Coronary artery (tissue), 2 donors: Measurements from ENCODE around the gene RIC8B.

Experiments used
- DNase-seq: peaks from one replicate; pipeline ENCODE4 v3.0.0-alpha.2; 2017; ENCODE audit warnings: low spot score
- H3K27ac ChIP-seq, 2 donors: fragments of 200-600 bp; sonication (generic); one replicate each; pipeline ENCODE4 v1.5.1; 2016 to 2019
- H3K4me3 ChIP-seq: fragments of 200-600 bp; sonication (generic); 2 replicates; pipeline ENCODE4 v1.5.1; 2016; ENCODE audit warnings: mild to moderate bottlenecking, moderate library complexity
- TF ChIP-seq, protein P1 (sequence below): fragments of 200-600 bp; sonication (generic); IDR thresholded peaks from one replicate; pipeline ENCODE4 v1.5.1; 2019; ENCODE audit warnings: antibody characterized with exemption

The RIC8B gene

DNA sequence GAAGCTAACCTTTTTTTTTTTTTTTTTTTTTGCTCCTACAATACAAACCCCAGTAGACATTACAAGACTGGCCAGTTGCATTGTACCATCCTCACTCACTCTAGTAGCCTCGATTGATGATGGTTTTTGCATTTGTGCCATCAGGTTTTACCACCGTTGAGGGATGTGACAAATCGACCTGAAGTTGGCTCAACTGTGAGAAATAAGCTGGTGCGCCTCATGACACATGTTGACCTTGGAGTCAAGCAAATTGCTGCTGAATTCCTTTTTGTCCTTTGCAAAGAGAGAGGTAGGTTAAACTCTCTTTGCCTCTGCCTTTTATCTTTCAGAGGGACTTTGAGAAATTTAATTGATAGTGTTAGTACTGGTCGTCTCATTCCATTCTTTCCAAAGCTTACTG is 76.8 kb downstream of the RIC8B start:
- H3K4me3 ChIP-seq, result no peak overlapping the region
- H3K27ac ChIP-seq, result no peak overlapping the region
- TF ChIP-seq, protein P1, sequence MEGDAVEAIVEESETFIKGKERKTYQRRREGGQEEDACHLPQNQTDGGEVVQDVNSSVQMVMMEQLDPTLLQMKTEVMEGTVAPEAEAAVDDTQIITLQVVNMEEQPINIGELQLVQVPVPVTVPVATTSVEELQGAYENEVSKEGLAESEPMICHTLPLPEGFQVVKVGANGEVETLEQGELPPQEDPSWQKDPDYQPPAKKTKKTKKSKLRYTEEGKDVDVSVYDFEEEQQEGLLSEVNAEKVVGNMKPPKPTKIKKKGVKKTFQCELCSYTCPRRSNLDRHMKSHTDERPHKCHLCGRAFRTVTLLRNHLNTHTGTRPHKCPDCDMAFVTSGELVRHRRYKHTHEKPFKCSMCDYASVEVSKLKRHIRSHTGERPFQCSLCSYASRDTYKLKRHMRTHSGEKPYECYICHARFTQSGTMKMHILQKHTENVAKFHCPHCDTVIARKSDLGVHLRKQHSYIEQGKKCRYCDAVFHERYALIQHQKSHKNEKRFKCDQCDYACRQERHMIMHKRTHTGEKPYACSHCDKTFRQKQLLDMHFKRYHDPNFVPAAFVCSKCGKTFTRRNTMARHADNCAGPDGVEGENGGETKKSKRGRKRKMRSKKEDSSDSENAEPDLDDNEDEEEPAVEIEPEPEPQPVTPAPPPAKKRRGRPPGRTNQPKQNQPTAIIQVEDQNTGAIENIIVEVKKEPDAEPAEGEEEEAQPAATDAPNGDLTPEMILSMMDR, result no peak
- no peak for DNase-seq

DNA sequence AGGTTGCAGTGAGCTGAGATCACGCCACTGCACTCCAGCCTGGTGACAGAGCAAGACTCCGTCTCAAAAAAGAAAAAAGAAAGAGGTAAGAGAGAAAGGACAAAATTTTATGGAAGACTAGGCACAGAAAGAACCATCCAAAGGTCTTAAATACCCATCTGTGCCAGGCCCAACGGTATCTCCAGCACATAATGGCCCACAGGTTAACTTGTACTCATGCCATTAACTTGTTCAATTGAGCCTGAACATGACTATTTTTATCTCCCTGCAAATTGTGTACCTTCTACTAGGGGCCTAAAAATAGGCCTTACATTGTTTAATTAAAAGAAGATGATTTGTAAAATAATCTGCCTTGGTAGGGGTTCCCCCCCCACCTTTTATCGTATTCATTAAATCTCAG is 80.2 kb downstream of the RIC8B start:
- TF ChIP-seq, protein P1, result no peak
- no peak for DNase-seq
- H3K27ac ChIP-seq, result no peak overlapping the region

DNA sequence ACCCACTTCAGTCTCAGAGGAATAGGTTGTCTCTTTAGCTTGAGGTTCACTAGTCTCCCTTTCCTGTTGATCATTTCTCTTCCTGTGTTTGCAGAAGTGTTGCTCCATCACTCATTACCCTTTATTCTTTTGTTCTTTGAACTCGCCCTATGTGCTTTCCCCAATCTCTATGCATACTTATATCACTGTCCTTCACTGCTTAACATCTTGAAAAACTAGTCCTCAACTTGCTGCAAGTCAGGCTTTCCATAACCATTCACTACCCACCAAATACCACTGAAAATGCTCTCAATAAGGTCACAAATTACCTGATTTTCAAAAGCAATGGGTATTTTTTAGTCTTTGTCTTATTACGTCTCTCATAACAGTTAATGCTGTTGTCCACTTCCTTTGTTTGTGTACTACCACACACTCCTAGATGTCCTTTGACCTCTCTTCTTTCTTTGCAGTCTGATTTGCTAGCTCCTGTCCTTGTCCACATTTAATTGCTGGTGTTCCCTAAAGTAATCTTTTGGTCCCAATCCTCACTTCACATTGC is 80.8 kb downstream of the RIC8B start:
- Histone ChIP-seq H3K27ac (no peak overlapping the region), H3K4me3 (no peak overlapping the region)
- no peak for DNase-seq
- TF ChIP-seq, protein P1, result no peak

More for the DNA sequence above, 80.2 kb downstream of the RIC8B start:
- H3K4me3 ChIP-seq, result no peak overlapping the region

DNA sequence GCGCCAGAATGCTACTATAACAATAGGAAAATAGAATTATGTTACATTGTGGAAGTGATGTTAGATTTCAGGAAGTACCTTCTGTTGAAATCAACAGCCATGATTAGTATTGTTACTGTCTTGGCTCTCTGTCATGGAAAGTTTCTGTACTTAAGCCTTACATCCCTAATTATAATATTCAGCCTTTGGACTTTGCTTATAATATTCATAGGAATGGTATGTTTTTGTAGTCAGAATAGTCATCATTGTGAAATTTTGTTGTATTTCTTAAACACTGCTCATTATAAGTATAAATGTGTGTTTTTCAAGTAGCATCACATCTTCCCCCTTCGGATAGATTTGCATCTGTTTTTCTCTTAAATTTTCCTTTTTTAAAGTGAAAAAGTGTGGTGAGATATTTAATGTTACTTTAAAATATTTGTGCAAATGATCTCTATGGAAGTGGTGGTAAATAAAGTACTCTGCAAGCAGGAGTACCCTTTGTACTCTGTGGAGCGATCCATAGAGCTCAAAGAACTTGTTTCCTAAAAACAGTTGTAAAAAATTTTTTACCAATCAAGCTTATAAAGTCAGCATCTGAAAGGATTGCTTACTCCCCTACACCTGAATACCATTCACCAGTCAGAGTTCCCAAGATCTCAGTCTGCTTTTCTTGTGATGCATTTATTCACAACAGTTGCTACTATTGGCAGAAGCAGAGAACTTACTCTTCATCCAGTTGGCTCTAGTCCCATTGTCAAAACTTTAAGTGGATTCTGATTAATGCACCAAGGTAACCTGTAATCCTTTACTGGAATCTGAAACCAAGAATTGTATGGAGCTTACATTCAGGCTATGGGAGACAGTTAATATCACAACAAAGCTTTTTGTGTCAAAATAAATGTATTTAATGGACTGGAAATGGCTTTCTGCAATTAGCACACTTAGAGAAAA is 87.8 kb downstream of the RIC8B start:
- no peak overlapping the region for H3K27ac ChIP-seq

DNA sequence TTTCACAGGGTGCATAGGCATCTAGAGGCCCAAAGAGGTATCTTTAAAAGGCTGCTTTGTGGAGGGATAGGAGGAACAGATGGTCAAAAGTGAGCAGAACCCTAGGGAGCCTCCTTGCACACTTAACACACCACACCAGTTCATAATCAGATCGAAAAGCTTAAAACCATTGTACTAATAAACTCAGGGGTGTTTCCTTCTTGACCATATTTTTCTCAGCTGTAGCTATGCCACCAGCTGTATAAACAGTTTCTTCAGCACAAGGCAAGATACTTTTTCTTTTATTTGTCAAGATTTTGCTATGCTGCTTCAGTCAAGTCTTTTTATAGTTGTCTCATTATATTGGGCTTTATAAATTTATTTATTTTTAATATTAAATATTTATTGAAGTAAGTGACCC is 88.7 kb downstream of the RIC8B start:
- Histone ChIP-seq H3K27ac (no peak overlapping the region), H3K4me3 (no peak overlapping the region)
- no peak for DNase-seq
- TF ChIP-seq, protein P1, result no peak

More for the DNA sequence above, 87.8 kb downstream of the RIC8B start:
- DNase-seq, result no peak
- H3K4me3 ChIP-seq, result no peak overlapping the region
- TF ChIP-seq, protein P1, result no peak

DNA sequence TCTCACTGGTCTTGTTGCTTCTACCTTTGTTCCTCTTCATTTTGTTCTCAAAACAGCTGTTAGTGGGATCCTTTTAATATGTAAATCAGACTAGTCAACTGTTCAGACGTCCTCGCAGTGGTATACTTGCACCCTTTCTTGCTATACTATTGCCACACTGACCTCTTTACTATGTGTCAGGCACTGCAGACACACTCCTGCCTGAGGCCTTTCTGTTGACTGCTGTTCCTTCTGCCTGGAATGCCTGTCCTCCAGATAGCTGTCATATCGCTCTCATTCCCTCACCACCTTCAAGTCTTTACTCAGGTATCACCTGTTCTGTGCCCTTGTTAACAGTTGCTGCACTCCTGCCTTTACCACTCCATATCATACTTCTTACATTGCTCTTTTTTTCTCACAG is 91.2 kb downstream of the RIC8B start:
- no peak for DNase-seq
- Histone ChIP-seq H3K4me3 (no peak overlapping the region), H3K27ac (no peak overlapping the region)
- TF ChIP-seq, protein P1, result no peak
